HepG2 (cell line): ENCODE data around the gene P3H4. TPM values are rescaled to one million over a fixed set of nuclear protein-coding genes. Genes with fewer than 3 reads are reported as not detected.
A peak's percentile ranks its signal among the peaks of the same experiment; 100 is the strongest.

Experiments
- ATAD3A ChIP-seq: sonication (generic); formaldehyde crosslinking; IDR thresholded peaks from 2 replicates; pipeline ENCODE4 v1.4.0; 2020; ENCODE audit warnings: missing genetic modification reagents
- CENPX ChIP-seq: sonication (generic); formaldehyde crosslinking; IDR thresholded peaks from 2 replicates; pipeline ENCODE4 v1.9.0; 2021; ENCODE audit warnings: mild to moderate bottlenecking, missing genetic modification reagents, moderate library complexity
- CHD2 ChIP-seq: IDR thresholded peaks from 2 replicates; pipeline ENCODE4 v1.6.1; 2011; ENCODE audit warnings: low read depth, low read length, improper control_type of control experiment
- GZF1 ChIP-seq: sonication (generic); formaldehyde crosslinking; IDR thresholded peaks from 2 replicates; pipeline ENCODE4 v1.5.1; 2020; ENCODE audit warnings: mild to moderate bottlenecking, missing genetic modification reagents
- HOXA5 ChIP-seq: sonication (generic); formaldehyde crosslinking; IDR thresholded peaks from 2 replicates; pipeline ENCODE4 v1.4.0; 2020; ENCODE audit warnings: missing genetic modification reagents
- HOXA9 ChIP-seq: sonication (generic); formaldehyde crosslinking; IDR thresholded peaks from 2 replicates; pipeline ENCODE4 v1.8.1; 2022; ENCODE audit warnings: missing genetic modification reagents, mild to moderate bottlenecking, moderate library complexity, borderline replicate concordance
- ISL2 ChIP-seq: sonication (generic); formaldehyde crosslinking; IDR thresholded peaks from 2 replicates; pipeline ENCODE4 v1.5.0; 2020; ENCODE audit warnings: missing genetic modification reagents
- KAT7 ChIP-seq: IDR thresholded peaks from 2 replicates; pipeline ENCODE4 v1.6.1; 2018; ENCODE audit warnings: borderline replicate concordance, missing compliant biosample characterization
- MEF2D ChIP-seq: sonication (generic); formaldehyde crosslinking; IDR thresholded peaks from 2 replicates; pipeline ENCODE4 v1.5.1; 2020; ENCODE audit warnings: mild to moderate bottlenecking, missing genetic modification reagents
- MYNN ChIP-seq: sonication (generic); formaldehyde crosslinking; IDR thresholded peaks from 2 replicates; pipeline ENCODE4 v1.4.0; 2020; ENCODE audit warnings: mild to moderate bottlenecking, low read depth, missing genetic modification reagents
- SIX4 ChIP-seq: sonication (generic); formaldehyde crosslinking; IDR thresholded peaks from 2 replicates; pipeline ENCODE4 v1.4.0; 2020; ENCODE audit warnings: missing genetic modification reagents
- SMAD9 ChIP-seq: sonication (generic); formaldehyde crosslinking; IDR thresholded peaks from 2 replicates; pipeline ENCODE4 v1.5.1; 2020; ENCODE audit warnings: mild to moderate bottlenecking, missing genetic modification reagents
- ZFP36L2 ChIP-seq: sonication (generic); formaldehyde crosslinking; IDR thresholded peaks from 2 replicates; pipeline ENCODE4 v1.4.0; 2020; ENCODE audit warnings: missing genetic modification reagents
- ZNF205 ChIP-seq: IDR thresholded peaks from 2 replicates; pipeline ENCODE4 v1.6.1; 2018; ENCODE audit warnings: missing biosample characterization, missing genetic modification reagents
- ZNF224 ChIP-seq: sonication (generic); formaldehyde crosslinking; IDR thresholded peaks from 2 replicates; pipeline ENCODE4 v1.5.0; 2020; ENCODE audit warnings: mild to moderate bottlenecking, missing genetic modification reagents
- ZNF253 ChIP-seq: sonication (generic); formaldehyde crosslinking; IDR thresholded peaks from 2 replicates; pipeline ENCODE4 v1.8.0; 2022; ENCODE audit warnings: mild to moderate bottlenecking, missing genetic modification reagents, borderline replicate concordance
- ZNF34 ChIP-seq: sonication (generic); formaldehyde crosslinking; IDR thresholded peaks from 2 replicates; pipeline ENCODE4 v1.4.0; 2020; ENCODE audit warnings: mild to moderate bottlenecking, missing genetic modification reagents, borderline replicate concordance
- ZNF605 ChIP-seq: sonication (generic); formaldehyde crosslinking; IDR thresholded peaks from 2 replicates; pipeline ENCODE4 v1.8.0; 2022; ENCODE audit warnings: mild to moderate bottlenecking, missing genetic modification reagents
- ZNF749 ChIP-seq: sonication (generic); formaldehyde crosslinking; IDR thresholded peaks from 2 replicates; pipeline ENCODE4 v1.8.0; 2022; ENCODE audit warnings: mild to moderate bottlenecking, missing genetic modification reagents, moderate library complexity, borderline replicate concordance
- ZSCAN20 ChIP-seq: sonication (generic); formaldehyde crosslinking; IDR thresholded peaks from 2 replicates; pipeline ENCODE4 v1.4.0; 2020; ENCODE audit warnings: missing genetic modification reagents, mild to moderate bottlenecking, borderline replicate concordance
- polyA plus RNA-seq, 8 experiments: library from polyadenylated mRNA; depleted of rRNA in 3 of 8; stranded (reverse) in 7 of 8; unstranded in 1 of 8; fragments of >200 nt; fragmentation: Illumina TruSeq in 4 of 8; extraction: Trizol in 4 of 8; gene quantifications; 2 replicates each; pipeline versions ENCODE4 v1.2.1 to v1.2.3, GENCODE V29; 2011 to 2016; ENCODE audit warnings: low read depth in 4 of 8, missing spikeins in 1 of 8, mixed read lengths in 1 of 8; ENCODE audit not compliant: insufficient read depth in 1 of 8
- total RNA-seq, 5 experiments: library from RNA; depleted of rRNA; stranded (reverse); fragments of >200 nt; fragmentation: Illumina TruSeq; extraction: Trizol; gene quantifications; 2 replicates each; pipeline ENCODE4 v1.2.3, GENCODE V29; 2016; ENCODE audit warnings: low read depth in 1 of 5
- TF ChIP-seq, protein P1 (sequence below): sonication (generic); formaldehyde crosslinking; IDR thresholded peaks from 2 replicates; pipeline ENCODE4 v1.5.0; 2020; ENCODE audit warnings: mild to moderate bottlenecking, missing genetic modification reagents, moderate library complexity
- TF ChIP-seq, protein P2 (sequence below): sonication (generic); formaldehyde crosslinking; IDR thresholded peaks from 2 replicates; pipeline ENCODE4 v1.4.0; 2020; ENCODE audit warnings: mild to moderate bottlenecking, missing genetic modification reagents
- TF ChIP-seq, protein P3 (sequence below): sonication (generic); formaldehyde crosslinking; IDR thresholded peaks from 2 replicates; pipeline ENCODE4 v1.4.0; 2020; ENCODE audit warnings: missing genetic modification reagents; ENCODE audit errors: not compliant biosample characterization
- TF ChIP-seq, protein P4 (sequence below): sonication (generic); formaldehyde crosslinking; conservative IDR thresholded peaks from 2 replicates; pipeline ENCODE4 v1.8.0; 2022; ENCODE audit warnings: low read depth, missing genetic modification reagents
- TF ChIP-seq, protein P5 (sequence below): IDR thresholded peaks from 2 replicates; pipeline ENCODE4 v1.6.1; 2016; ENCODE audit warnings: low read depth, control low read depth

Gene P3H4
- total and polyA plus RNA-seq, 2 of the 13 experiments (the other 11 are each of a cell fraction or from before 2014, with no cell fraction given): 37.1 to 50.6 TPM

DNA sequence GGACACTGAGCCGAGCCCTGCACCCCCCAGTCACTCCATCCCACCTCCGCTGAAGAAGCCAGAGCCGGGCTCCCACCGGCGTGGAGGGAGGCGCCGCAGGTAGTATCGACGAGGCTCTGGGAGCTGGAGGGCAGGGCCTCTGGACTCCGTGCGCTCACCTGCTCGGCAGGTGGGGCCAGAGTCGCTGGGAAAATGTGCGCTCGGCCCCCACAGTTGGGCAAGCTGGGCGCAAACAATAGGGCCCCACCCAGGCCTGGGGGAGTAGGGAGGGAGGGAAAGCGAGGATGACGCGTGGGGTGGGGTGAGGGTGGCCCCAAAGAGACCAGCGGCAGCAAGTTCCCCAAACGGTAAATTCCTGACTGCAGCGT, 25.9 kb downstream of the P3H4 start (continued):
- TF ChIP-seq ZNF253: 0 out of 2 replicates have a peak, but pooled peaks have one; percentile 58
- TF ChIP-seq, protein P1, sequence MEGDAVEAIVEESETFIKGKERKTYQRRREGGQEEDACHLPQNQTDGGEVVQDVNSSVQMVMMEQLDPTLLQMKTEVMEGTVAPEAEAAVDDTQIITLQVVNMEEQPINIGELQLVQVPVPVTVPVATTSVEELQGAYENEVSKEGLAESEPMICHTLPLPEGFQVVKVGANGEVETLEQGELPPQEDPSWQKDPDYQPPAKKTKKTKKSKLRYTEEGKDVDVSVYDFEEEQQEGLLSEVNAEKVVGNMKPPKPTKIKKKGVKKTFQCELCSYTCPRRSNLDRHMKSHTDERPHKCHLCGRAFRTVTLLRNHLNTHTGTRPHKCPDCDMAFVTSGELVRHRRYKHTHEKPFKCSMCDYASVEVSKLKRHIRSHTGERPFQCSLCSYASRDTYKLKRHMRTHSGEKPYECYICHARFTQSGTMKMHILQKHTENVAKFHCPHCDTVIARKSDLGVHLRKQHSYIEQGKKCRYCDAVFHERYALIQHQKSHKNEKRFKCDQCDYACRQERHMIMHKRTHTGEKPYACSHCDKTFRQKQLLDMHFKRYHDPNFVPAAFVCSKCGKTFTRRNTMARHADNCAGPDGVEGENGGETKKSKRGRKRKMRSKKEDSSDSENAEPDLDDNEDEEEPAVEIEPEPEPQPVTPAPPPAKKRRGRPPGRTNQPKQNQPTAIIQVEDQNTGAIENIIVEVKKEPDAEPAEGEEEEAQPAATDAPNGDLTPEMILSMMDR (CRISPR knock-in tag): peak; percentile 29; the same call in 1 of the 2 replicates
- no peak; the same call in 1 of the 2 replicates for TF ChIP-seq ZNF605 (CRISPR knock-in tag)
- no peak for TF ChIP-seq CENPX (CRISPR knock-in tag)
- no peak for TF ChIP-seq ISL2 (CRISPR knock-in tag)
- TF ChIP-seq ZFP36L2 (CRISPR knock-in tag): no peak
- TF ChIP-seq HOXA5 (CRISPR knock-in tag): peak; percentile 5; the same call in 1 of the 2 replicates
- TF ChIP-seq, protein P2, sequence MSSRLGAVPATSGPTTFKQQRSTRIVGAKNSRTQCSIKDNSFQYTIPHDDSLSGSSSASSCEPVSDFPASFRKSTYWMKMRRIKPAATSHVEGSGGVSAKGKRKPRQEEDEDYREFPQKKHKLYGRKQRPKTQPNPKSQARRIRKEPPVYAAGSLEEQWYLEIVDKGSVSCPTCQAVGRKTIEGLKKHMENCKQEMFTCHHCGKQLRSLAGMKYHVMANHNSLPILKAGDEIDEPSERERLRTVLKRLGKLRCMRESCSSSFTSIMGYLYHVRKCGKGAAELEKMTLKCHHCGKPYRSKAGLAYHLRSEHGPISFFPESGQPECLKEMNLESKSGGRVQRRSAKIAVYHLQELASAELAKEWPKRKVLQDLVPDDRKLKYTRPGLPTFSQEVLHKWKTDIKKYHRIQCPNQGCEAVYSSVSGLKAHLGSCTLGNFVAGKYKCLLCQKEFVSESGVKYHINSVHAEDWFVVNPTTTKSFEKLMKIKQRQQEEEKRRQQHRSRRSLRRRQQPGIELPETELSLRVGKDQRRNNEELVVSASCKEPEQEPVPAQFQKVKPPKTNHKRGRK (CRISPR knock-in tag): no peak
- no peak for TF ChIP-seq SMAD9 (CRISPR knock-in tag)
- no peak for TF ChIP-seq ZNF34 (CRISPR knock-in tag)
- peak; percentile 68; the same call in 1 of the 2 replicates for TF ChIP-seq ZNF224 (CRISPR knock-in tag)
- TF ChIP-seq, protein P3, sequence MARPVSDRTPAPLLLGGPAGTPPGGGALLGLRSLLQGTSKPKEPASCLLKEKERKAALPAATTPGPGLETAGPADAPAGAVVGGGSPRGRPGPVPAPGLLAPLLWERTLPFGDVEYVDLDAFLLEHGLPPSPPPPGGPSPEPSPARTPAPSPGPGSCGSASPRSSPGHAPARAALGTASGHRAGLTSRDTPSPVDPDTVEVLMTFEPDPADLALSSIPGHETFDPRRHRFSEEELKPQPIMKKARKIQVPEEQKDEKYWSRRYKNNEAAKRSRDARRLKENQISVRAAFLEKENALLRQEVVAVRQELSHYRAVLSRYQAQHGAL (CRISPR knock-in tag): no peak
- TF ChIP-seq SIX4: no peak
- no peak for TF ChIP-seq ZNF749
- TF ChIP-seq, protein P4, sequence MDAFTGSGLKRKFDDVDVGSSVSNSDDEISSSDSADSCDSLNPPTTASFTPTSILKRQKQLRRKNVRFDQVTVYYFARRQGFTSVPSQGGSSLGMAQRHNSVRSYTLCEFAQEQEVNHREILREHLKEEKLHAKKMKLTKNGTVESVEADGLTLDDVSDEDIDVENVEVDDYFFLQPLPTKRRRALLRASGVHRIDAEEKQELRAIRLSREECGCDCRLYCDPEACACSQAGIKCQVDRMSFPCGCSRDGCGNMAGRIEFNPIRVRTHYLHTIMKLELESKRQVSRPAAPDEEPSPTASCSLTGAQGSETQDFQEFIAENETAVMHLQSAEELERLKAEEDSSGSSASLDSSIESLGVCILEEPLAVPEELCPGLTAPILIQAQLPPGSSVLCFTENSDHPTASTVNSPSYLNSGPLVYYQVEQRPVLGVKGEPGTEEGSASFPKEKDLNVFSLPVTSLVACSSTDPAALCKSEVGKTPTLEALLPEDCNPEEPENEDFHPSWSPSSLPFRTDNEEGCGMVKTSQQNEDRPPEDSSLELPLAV (CRISPR knock-in tag): no peak
- TF ChIP-seq MYNN (CRISPR knock-in tag): 0 out of 2 replicates have a peak, but pooled peaks have one; percentile 52
- TF ChIP-seq, protein P5, sequence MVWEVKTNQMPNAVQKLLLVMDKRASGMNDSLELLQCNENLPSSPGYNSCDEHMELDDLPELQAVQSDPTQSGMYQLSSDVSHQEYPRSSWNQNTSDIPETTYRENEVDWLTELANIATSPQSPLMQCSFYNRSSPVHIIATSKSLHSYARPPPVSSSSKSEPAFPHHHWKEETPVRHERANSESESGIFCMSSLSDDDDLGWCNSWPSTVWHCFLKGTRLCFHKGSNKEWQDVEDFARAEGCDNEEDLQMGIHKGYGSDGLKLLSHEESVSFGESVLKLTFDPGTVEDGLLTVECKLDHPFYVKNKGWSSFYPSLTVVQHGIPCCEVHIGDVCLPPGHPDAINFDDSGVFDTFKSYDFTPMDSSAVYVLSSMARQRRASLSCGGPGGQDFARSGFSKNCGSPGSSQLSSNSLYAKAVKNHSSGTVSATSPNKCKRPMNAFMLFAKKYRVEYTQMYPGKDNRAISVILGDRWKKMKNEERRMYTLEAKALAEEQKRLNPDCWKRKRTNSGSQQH (CRISPR knock-in tag): no peak
- no peak for TF ChIP-seq KAT7 (CRISPR knock-in tag)
- no peak for TF ChIP-seq ZNF205 (CRISPR knock-in tag)
- TF ChIP-seq MEF2D: peak; percentile 24; the same call in 1 of the 2 replicates
- TF ChIP-seq ZSCAN20: no peak
- no peak for TF ChIP-seq CHD2
- TF ChIP-seq HOXA9 (CRISPR knock-in tag): 0 out of 2 replicates have a peak, but pooled peaks have one; percentile 21
- no peak for TF ChIP-seq GZF1 (CRISPR knock-in tag)
- TF ChIP-seq ATAD3A (CRISPR knock-in tag): no peak
